ENCODE measurements around the gene HOXA4. TPM values are rescaled to one million over a fixed set of nuclear protein-coding genes. Genes with fewer than 3 reads are reported as not detected.

The HOXA4 gene
- total and polyA plus RNA-seq, 2 of the 8 experiments (the other 6 are each of a cell fraction or from before 2014, with no cell fraction given), result not detected

DNA sequence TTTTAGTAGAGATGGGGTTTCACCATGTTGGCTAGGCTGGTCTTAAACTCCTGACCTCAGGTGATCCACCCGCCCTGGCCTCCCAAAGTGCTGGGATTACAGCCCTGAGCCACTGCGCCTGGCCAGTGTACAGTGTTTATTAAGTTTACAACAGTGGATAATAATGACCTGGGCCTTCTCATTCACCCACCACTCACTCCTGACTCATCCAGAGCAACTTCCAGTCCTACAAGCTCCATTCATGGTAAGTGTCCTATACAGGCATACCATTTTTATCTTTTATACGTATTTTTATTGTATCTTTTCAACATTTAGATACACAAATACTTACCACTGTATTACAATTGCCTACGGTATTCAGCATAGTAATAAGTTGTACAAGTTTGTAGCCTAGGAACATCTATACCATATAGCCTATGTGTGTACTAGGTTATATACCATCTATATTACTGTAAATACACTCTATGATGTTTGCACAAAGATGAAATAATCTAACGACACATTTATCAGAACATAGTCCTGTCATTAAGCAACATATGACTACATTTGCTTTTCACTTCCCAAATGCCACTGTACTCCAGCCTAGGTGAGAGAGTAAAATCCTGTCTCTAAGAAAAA, 51.8 kb downstream of the HOXA4 start:
- CTCF ChIA-PET (ENCODE audit: partially characterized antibody), result no interaction called here
- no peaks in the 10 kb centered on the region; the same call in 1 of the 2 replicates for H3K23me2 ChIP-seq (ENCODE audit: low read depth, low read length)
- H4K8ac ChIP-seq (ENCODE audit: extremely low read depth, insufficient read depth, low read length), result no peak overlapping the region
- H3K56ac ChIP-seq (replicated peaks; ENCODE audit: insufficient read length, low read depth, low read length), result no peak overlapping the region
- H4K5ac ChIP-seq (ENCODE audit: insufficient read length, low read depth, low read length), result no peak overlapping the region
- H3K36me3 ChIP-seq (ENCODE audit: control insufficient read depth in 2 of 4, insufficient read depth in 4 of 4, low read length in 3 of 4), result no peaks in the 10 kb centered on the region
- H4K20me1 ChIP-seq (replicated peaks in 1 of 2; ENCODE audit: control insufficient read depth in 1 of 2, insufficient read depth in 2 of 2, low read length in 2 of 2), result no peaks in the 10 kb centered on the region
- H3K79me1 ChIP-seq (ENCODE audit: low read depth, low read length), result no peaks in the 10 kb centered on the region
- DNase-seq (ENCODE audit: low read depth in 1 of 2, low spot score in 2 of 2) (no peak), FAIRE-seq (no peak)
- POLR2A ChIA-PET (ENCODE audit: partially characterized antibody), result no interaction called here
- H2BK120ac ChIP-seq (replicated peaks; ENCODE audit: low read depth, low read length), result no peak overlapping the region
- H3K4me1 ChIP-seq (replicated peaks in 1 of 4; ENCODE audit: control insufficient read depth in 3 of 4, insufficient read depth in 4 of 4, low read length in 3 of 4), result peaks cover 0 to 3% (median 0%) of the 10 kb centered on the region in 4 experiments; a peak in 1 of 7 replicates
- H3K4me3 ChIP-seq (ENCODE audit: extremely low read depth in 1 of 4, insufficient read depth in 2 of 4, low read depth in 3 of 4, low read length in 4 of 4), result no peak overlapping the region
- no peaks in the 10 kb centered on the region for H3K9me3 ChIP-seq (ENCODE audit: insufficient read depth in 2 of 2, low read depth in 1 of 2, low read length in 1 of 2)
- no peak overlapping the region for H3K4me2 ChIP-seq (ENCODE audit: insufficient read depth in 1 of 2, low read depth in 2 of 2, low read length in 2 of 2)
- H3K9ac ChIP-seq (replicated peaks in 1 of 4; ENCODE audit: extremely low read depth in 1 of 4, low read depth in 3 of 4, low read length in 3 of 4), result no peak overlapping the region
- no peak overlapping the region for H2AFZ ChIP-seq (ENCODE audit: low read length)
- no peak overlapping the region for H3K23ac ChIP-seq (ENCODE audit: insufficient read length)
- no peak overlapping the region for H2AK5ac ChIP-seq (ENCODE audit: low read depth, low read length)
- H3K27me3 ChIP-seq (replicated peaks in 1 of 4; ENCODE audit: control insufficient read depth in 3 of 4, extremely low read depth in 1 of 4, insufficient read depth in 3 of 4, low read length in 3 of 4), result no peaks in the 10 kb centered on the region
- no peak overlapping the region for H3K18ac ChIP-seq (ENCODE audit: extremely low read depth, low read length)
- H3K14ac ChIP-seq (ENCODE audit: insufficient read length), result no peak overlapping the region
- H4K91ac ChIP-seq (replicated peaks; ENCODE audit: insufficient read length, low read length), result no peak overlapping the region
- WGBS, 2 experiments (ENCODE audit: extremely low coverage in 1 of 2, insufficient coverage in 1 of 2, insufficient read length in 1 of 2, insufficient replicate concordance in 2 of 2, low coverage in 1 of 2, low lambda C conversion rate in 2 of 2, missing lambda C conversion rate in 1 of 2), result 86% methylated on average over 5 of the region's 5 CpGs; no CpG with 5 or more reads in 1 of the 2 experiments
- H3K27ac ChIP-seq (ENCODE audit: low read depth, low read length), result no peak overlapping the region
- H3K79me2 ChIP-seq (ENCODE audit: control insufficient read depth in 1 of 2, insufficient read depth in 2 of 2, low read length in 2 of 2), result no peaks in the 10 kb centered on the region
- no peak overlapping the region for H2BK12ac ChIP-seq (ENCODE audit: low read depth, low read length)
- H3K4ac ChIP-seq (replicated peaks; ENCODE audit: insufficient read length, low read depth, low read length), result no peak overlapping the region
- no peak overlapping the region for H2BK15ac ChIP-seq (ENCODE audit: low read length)
- no peak overlapping the region for H2BK20ac ChIP-seq (ENCODE audit: low read length)
- H2BK5ac ChIP-seq (ENCODE audit: low read depth, low read length), result no peak overlapping the region
- no peak for TF ChIP-seq POLR2AphosphoS5 (IDR thresholded peaks at IDR 0.05; ENCODE audit: low read depth, low read length)
- TF ChIP-seq TBP (IDR thresholded peaks at IDR 0.05; ENCODE audit: low read depth, low read length), result no peak
- no peak for TF ChIP-seq CTBP2 (IDR thresholded peaks at IDR 0.05; ENCODE audit: borderline replicate concordance, insufficient read depth, insufficient read length, low read length)
- TF ChIP-seq, protein P1, sequence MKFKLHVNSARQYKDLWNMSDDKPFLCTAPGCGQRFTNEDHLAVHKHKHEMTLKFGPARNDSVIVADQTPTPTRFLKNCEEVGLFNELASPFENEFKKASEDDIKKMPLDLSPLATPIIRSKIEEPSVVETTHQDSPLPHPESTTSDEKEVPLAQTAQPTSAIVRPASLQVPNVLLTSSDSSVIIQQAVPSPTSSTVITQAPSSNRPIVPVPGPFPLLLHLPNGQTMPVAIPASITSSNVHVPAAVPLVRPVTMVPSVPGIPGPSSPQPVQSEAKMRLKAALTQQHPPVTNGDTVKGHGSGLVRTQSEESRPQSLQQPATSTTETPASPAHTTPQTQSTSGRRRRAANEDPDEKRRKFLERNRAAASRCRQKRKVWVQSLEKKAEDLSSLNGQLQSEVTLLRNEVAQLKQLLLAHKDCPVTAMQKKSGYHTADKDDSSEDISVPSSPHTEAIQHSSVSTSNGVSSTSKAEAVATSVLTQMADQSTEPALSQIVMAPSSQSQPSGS (IDR thresholded peaks at IDR 0.05; ENCODE audit: low read length), result no peak
- no peak for TF ChIP-seq SIX5 (IDR thresholded peaks at IDR 0.05; ENCODE audit: low read depth, low read length)
- TF ChIP-seq SP4 (IDR thresholded peaks at IDR 0.05; ENCODE audit: low read length), result no peak
- no peak for TF ChIP-seq CHD2 (IDR thresholded peaks at IDR 0.05; ENCODE audit: low read length)
- TF ChIP-seq, protein P2, sequence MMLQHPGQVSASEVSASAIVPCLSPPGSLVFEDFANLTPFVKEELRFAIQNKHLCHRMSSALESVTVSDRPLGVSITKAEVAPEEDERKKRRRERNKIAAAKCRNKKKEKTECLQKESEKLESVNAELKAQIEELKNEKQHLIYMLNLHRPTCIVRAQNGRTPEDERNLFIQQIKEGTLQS (IDR thresholded peaks at IDR 0.05; ENCODE audit: insufficient read depth, low read depth, low read length), result no peak
- no peak for TF ChIP-seq KDM1A (IDR thresholded peaks at IDR 0.05; ENCODE audit: borderline replicate concordance, low read length)
- no peak for TF ChIP-seq KDM4A (IDR thresholded peaks at IDR 0.05; ENCODE audit: low read depth, low read length, severe bottlenecking)
- TF ChIP-seq SAP30 (IDR thresholded peaks at IDR 0.05; ENCODE audit: insufficient read depth, insufficient replicate concordance, low read length), result no peak
